Bronchial epithelial cell (primary cell): ENCODE measurements around the gene PAX5. TPM values are rescaled to one million over a fixed set of nuclear protein-coding genes. Genes with fewer than 3 reads are reported as not detected.
A peak's percentile ranks its signal among the peaks of the same experiment; 100 is the strongest.

Source experiments
- DNase-seq: peaks from one replicate; pipeline ENCODE4 v3.0.0-alpha.2; 2010; ENCODE audit warnings: low read depth
- FAIRE-seq: peaks from 2 replicates; lab custom pipeline; 2011; peaks lifted over from hg19 to GRCh38; lab: Jason Lieb, UNC
- H3K27me3 ChIP-seq: 2 replicates; pipeline ENCODE4 v1.5.1; 2011; ENCODE audit warnings: low read length; ENCODE audit not compliant: control insufficient read depth, insufficient read depth
- H3K36me3 ChIP-seq: 2 replicates; pipeline ENCODE4 v1.5.1; 2011; ENCODE audit warnings: low read length; ENCODE audit not compliant: control insufficient read depth, insufficient read depth
- H3K4me3 ChIP-seq: 2 replicates; pipeline ENCODE4 v1.5.1; 2011; ENCODE audit warnings: mild to moderate bottlenecking, low read depth, low read length, control low read depth
- CTCF ChIP-seq: IDR thresholded peaks from 2 replicates; pipeline ENCODE4 v1.5.1; 2011; ENCODE audit warnings: mild to moderate bottlenecking, moderate library complexity, low read length, control low read depth, inconsistent platforms; ENCODE audit not compliant: insufficient read depth, severe bottlenecking
- total RNA-seq: library from RNA; depleted of rRNA; stranded (reverse); fragments of >200 nt; gene quantifications from 2 replicates; pipeline ENCODE4 v1.2.1, GENCODE V29; 2014

The PAX5 gene
- total RNA-seq, 1 donor from 2014 or later = not detected

GRCh38 chr9:37034938-37035647, 1.0 kb upstream of the PAX5 start:
- peaks cover 87% of the 10 kb centered on the region for H3K27me3 ChIP-seq
- no peak for FAIRE-seq
- DNase-seq = no peak

GRCh38 chr9:37034305-37034937, 353 bp upstream of the PAX5 start:
- FAIRE-seq (no peak), DNase-seq (no peak)
- H3K27me3 ChIP-seq = peaks cover 93% of the 10 kb centered on the region
- peak; percentile 24 for TF ChIP-seq CTCF
- no peak overlapping the region for H3K4me3 ChIP-seq
- no peaks in the 10 kb centered on the region for H3K36me3 ChIP-seq

More at GRCh38 chr9:37034938-37035647, 1.0 kb upstream of the PAX5 start:
- no peaks in the 10 kb centered on the region for H3K36me3 ChIP-seq
- TF ChIP-seq CTCF = no peak
- no peak overlapping the region for H3K4me3 ChIP-seq

DNA sequence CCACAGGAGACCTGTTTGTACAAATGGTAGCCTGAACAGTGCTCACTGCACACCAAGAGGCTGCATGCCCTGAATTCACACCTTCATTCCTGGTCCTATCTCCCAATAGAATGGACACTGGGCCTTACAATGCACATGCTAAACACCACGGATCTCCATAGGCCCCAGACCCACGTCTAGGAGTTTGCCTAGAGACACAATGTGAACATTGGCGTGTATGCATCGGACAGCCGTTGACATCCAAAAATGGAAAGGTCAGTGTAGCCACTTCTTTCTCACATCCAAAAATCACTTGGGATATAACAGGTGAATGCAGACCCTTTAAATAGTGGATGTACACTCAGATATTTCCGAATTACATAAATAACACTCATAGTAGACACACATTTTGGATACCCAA, 927 bp downstream of the PAX5 start:
- Histone ChIP-seq H3K27me3 (peaks cover 93% of the 10 kb centered on the region), H3K4me3 (no peak overlapping the region), H3K36me3 (no peaks in the 10 kb centered on the region)
- no peak for FAIRE-seq
- no peak for TF ChIP-seq CTCF
- DNase-seq = no peak

- TF ChIP-seq CTCF = no peak
- DNase-seq (no peak), FAIRE-seq (no peak)
- H3K27me3 ChIP-seq = peaks cover 92% of the 10 kb centered on the region
- H3K36me3 ChIP-seq = no peaks in the 10 kb centered on the region
- H3K4me3 ChIP-seq = no peak overlapping the region
Measured at GRCh38 chr9:37032713-37033112, 1.4 kb downstream of the PAX5 start.

DNA sequence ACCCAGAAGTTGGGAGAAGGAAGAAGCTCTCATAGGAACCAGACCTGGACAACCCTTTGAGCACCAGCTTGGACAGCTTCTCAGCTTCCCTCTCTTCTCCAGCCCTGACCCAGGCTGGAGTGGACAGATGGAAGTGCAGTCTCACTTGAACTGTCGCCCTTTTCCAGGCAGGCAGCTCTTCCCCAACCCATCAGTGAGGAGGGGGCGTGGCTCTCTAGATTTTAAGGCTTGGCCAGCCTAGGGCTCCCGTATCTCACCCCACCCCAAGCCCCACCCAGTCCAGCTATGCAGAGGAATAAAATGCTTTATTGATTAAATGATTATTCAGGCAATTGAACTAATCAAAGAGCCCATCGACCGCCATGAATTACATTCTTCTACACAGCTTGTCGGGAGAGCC, 2.2 kb downstream of the PAX5 start:
- Histone ChIP-seq H3K4me3 (no peak overlapping the region), H3K36me3 (no peaks in the 10 kb centered on the region), H3K27me3 (peaks cover 89% of the 10 kb centered on the region)
- FAIRE-seq = no peak
- no peak for DNase-seq
- TF ChIP-seq CTCF = no peak

GRCh38 chr9:37031081-37031480, 3.0 kb downstream of the PAX5 start:
- no peak for FAIRE-seq
- Histone ChIP-seq H3K27me3 (peaks cover 88% of the 10 kb centered on the region), H3K36me3 (no peaks in the 10 kb centered on the region), H3K4me3 (no peak overlapping the region)
- no peak for TF ChIP-seq CTCF
- DNase-seq = no peak
